ENCODE results near the gene CIB4.

The CIB4 gene

GRCh38 chr2:26675651-26676255 lies 34.6 kb upstream of the CIB4 start:
- H3K27me3 ChIP-seq (ENCODE audit: control insufficient read depth in 2 of 2, insufficient read depth in 2 of 2, low read length in 2 of 2) = peaks cover 4 to 5% of the 10 kb centered on the region in 2 donors
- no peak overlapping the region for H3K4me3 ChIP-seq (ENCODE audit: low read length in 2 of 2)
- no peak overlapping the region for H3K9ac ChIP-seq (ENCODE audit: low read depth in 1 of 2, low read length in 2 of 2)
- H3K4me1 ChIP-seq (ENCODE audit: control insufficient read depth in 2 of 2, insufficient read depth in 2 of 2, low read length in 2 of 2) = no peaks in the 10 kb centered on the region
- H3K27ac ChIP-seq (ENCODE audit: low read depth in 2 of 2, low read length in 2 of 2) = no peak overlapping the region
- no peaks in the 10 kb centered on the region for H3K9me3 ChIP-seq (ENCODE audit: control insufficient read depth in 2 of 2, low read length in 2 of 2)
- H3K36me3 ChIP-seq (ENCODE audit: control insufficient read depth in 2 of 2, insufficient read depth in 2 of 2, low read length in 2 of 2) = no peaks in the 10 kb centered on the region

GRCh38 chr2:26674771-26675170 lies 33.6 kb upstream of the CIB4 start:
- no peak overlapping the region for H3K27ac ChIP-seq (ENCODE audit: low read depth in 2 of 2, low read length in 2 of 2)

DNA sequence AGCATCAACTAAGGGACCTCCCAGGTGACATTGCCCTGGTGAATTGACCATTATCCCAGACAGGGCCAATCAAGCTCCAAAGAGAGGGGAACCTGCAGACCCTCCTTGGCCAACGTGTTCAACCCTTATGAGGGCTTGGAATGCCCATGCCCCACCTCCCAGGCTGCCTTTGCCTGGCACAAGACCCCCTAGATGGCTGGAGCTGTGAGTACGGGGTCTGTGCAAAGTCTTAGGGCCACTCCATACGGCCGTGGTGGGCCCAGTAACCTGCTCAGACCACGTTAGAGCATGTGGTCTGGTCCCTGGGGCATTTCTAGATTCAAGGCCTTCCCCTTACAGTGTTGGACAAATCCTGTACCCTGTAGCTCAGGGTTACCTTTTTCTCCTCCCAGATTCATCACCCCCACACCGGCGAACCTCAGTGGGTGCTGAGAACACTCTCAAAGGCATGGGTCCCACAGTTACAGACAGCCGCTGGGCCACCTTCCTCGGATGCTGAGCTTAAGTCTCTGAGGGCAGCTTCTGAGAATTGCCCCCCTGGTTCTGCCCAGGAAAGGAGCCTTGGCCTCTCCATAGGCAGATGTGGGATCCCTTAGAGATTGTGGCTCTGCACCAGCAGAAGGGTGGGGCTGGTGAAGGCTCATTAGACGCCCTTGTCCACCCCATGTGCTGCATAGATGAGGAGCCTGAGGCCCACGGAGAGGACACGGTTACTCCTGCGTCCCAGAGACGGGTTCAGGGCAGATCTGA lies 33.0 kb upstream of the CIB4 start:
- peaks cover 4 to 5% of the 10 kb centered on the region in 2 donors for H3K27me3 ChIP-seq (ENCODE audit: control insufficient read depth in 2 of 2, insufficient read depth in 2 of 2, low read length in 2 of 2)
- no peaks in the 10 kb centered on the region for H3K36me3 ChIP-seq (ENCODE audit: control insufficient read depth in 2 of 2, insufficient read depth in 2 of 2, low read length in 2 of 2)
- H3K4me3 ChIP-seq (ENCODE audit: low read length in 2 of 2) = no peak overlapping the region
- no peak overlapping the region for H3K27ac ChIP-seq (ENCODE audit: low read depth in 2 of 2, low read length in 2 of 2)
- no peaks in the 10 kb centered on the region for H3K4me1 ChIP-seq (ENCODE audit: control insufficient read depth in 2 of 2, insufficient read depth in 2 of 2, low read length in 2 of 2)
- H3K9ac ChIP-seq (ENCODE audit: low read depth in 1 of 2, low read length in 2 of 2) = no peak overlapping the region
- H3K9me3 ChIP-seq (ENCODE audit: control insufficient read depth in 2 of 2, low read length in 2 of 2) = no peaks in the 10 kb centered on the region

More at GRCh38 chr2:26674771-26675170, 33.6 kb upstream of the CIB4 start:
- Histone ChIP-seq H3K9me3 (ENCODE audit: control insufficient read depth in 2 of 2, low read length in 2 of 2) (no peaks in the 10 kb centered on the region), H3K4me3 (ENCODE audit: low read length in 2 of 2) (no peak overlapping the region), H3K9ac (ENCODE audit: low read depth in 1 of 2, low read length in 2 of 2) (no peak overlapping the region), H3K4me1 (ENCODE audit: control insufficient read depth in 2 of 2, insufficient read depth in 2 of 2, low read length in 2 of 2) (no peaks in the 10 kb centered on the region), H3K27me3 (ENCODE audit: control insufficient read depth in 2 of 2, insufficient read depth in 2 of 2, low read length in 2 of 2) (peaks cover 4 to 5% of the 10 kb centered on the region in 2 donors), H3K36me3 (ENCODE audit: control insufficient read depth in 2 of 2, insufficient read depth in 2 of 2, low read length in 2 of 2) (no peaks in the 10 kb centered on the region)

GRCh38 chr2:26672818-26673393 lies 31.7 kb upstream of the CIB4 start:
- Histone ChIP-seq H3K9me3 (ENCODE audit: control insufficient read depth in 2 of 2, low read length in 2 of 2) (no peaks in the 10 kb centered on the region), H3K27me3 (ENCODE audit: control insufficient read depth in 2 of 2, insufficient read depth in 2 of 2, low read length in 2 of 2) (peaks cover 4 to 5% of the 10 kb centered on the region in 2 donors), H3K4me3 (ENCODE audit: low read length in 2 of 2) (no peak overlapping the region), H3K4me1 (ENCODE audit: control insufficient read depth in 2 of 2, insufficient read depth in 2 of 2, low read length in 2 of 2) (no peaks in the 10 kb centered on the region), H3K27ac (ENCODE audit: low read depth in 2 of 2, low read length in 2 of 2) (no peak overlapping the region), H3K9ac (ENCODE audit: low read depth in 1 of 2, low read length in 2 of 2) (no peak overlapping the region), H3K36me3 (ENCODE audit: control insufficient read depth in 2 of 2, insufficient read depth in 2 of 2, low read length in 2 of 2) (no peaks in the 10 kb centered on the region)

DNA sequence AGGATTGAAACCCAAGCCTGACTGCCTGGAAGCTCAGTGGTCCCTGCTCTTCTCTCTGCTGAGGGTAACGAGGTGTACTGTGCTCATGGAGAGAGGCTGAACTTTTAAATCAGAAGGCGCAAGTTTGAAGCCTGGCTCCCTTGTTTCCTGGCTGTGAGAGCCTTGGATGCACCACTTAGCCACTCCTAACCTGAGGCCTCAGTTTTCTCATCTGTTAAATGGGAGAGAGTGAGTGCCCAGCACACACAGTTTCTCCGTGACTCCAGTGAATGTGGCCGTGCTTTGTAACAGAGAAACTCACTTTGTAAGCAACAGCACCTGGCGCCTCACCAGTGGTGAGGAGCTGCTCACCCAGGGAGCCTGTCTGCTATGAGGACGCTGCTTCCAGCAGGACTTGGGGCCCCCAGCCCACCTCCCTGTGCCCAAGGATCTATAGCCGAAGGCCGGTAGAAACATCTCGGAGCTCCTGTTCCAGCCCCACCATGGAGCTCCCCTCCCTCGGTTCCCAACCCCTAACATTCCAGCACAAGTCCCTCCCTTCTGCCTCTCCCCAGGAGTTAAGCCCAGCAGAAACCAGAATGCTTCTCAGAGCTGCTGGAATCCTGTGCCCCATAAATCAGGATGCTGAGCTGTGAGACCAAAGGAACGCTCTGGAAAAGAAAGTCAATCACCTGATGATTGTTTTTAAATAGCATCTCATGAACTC lies 31.1 kb upstream of the CIB4 start:
- Histone ChIP-seq H3K4me1 (ENCODE audit: control insufficient read depth in 2 of 2, insufficient read depth in 2 of 2, low read length in 2 of 2) (no peaks in the 10 kb centered on the region), H3K27ac (ENCODE audit: low read depth in 2 of 2, low read length in 2 of 2) (no peak overlapping the region), H3K9ac (ENCODE audit: low read depth in 1 of 2, low read length in 2 of 2) (no peak overlapping the region), H3K36me3 (ENCODE audit: control insufficient read depth in 2 of 2, insufficient read depth in 2 of 2, low read length in 2 of 2) (no peaks in the 10 kb centered on the region), H3K9me3 (ENCODE audit: control insufficient read depth in 2 of 2, low read length in 2 of 2) (no peaks in the 10 kb centered on the region), H3K27me3 (ENCODE audit: control insufficient read depth in 2 of 2, insufficient read depth in 2 of 2, low read length in 2 of 2) (peaks cover 4 to 5% of the 10 kb centered on the region in 2 donors), H3K4me3 (ENCODE audit: low read length in 2 of 2) (no peak overlapping the region)

GRCh38 chr2:26671691-26672090 lies 30.5 kb upstream of the CIB4 start:
- H3K36me3 ChIP-seq (ENCODE audit: control insufficient read depth in 2 of 2, insufficient read depth in 2 of 2, low read length in 2 of 2) = no peaks in the 10 kb centered on the region
- H3K9me3 ChIP-seq (ENCODE audit: control insufficient read depth in 2 of 2, low read length in 2 of 2) = no peaks in the 10 kb centered on the region
- peaks cover 4 to 5% of the 10 kb centered on the region in 2 donors for H3K27me3 ChIP-seq (ENCODE audit: control insufficient read depth in 2 of 2, insufficient read depth in 2 of 2, low read length in 2 of 2)
- no peak overlapping the region for H3K9ac ChIP-seq (ENCODE audit: low read depth in 1 of 2, low read length in 2 of 2)
- H3K27ac ChIP-seq (ENCODE audit: low read depth in 2 of 2, low read length in 2 of 2) = no peak overlapping the region
- H3K4me1 ChIP-seq (ENCODE audit: control insufficient read depth in 2 of 2, insufficient read depth in 2 of 2, low read length in 2 of 2) = no peaks in the 10 kb centered on the region
- H3K4me3 ChIP-seq (ENCODE audit: low read length in 2 of 2) = no peak overlapping the region

GRCh38 chr2:26670931-26671460 lies 29.8 kb upstream of the CIB4 start:
- no peak overlapping the region for H3K9ac ChIP-seq (ENCODE audit: low read depth in 1 of 2, low read length in 2 of 2)
- peaks cover 4 to 5% of the 10 kb centered on the region in 2 donors for H3K27me3 ChIP-seq (ENCODE audit: control insufficient read depth in 2 of 2, insufficient read depth in 2 of 2, low read length in 2 of 2)
- H3K4me1 ChIP-seq (ENCODE audit: control insufficient read depth in 2 of 2, insufficient read depth in 2 of 2, low read length in 2 of 2) = no peaks in the 10 kb centered on the region
- no peak overlapping the region for H3K4me3 ChIP-seq (ENCODE audit: low read length in 2 of 2)
- H3K9me3 ChIP-seq (ENCODE audit: control insufficient read depth in 2 of 2, low read length in 2 of 2) = no peaks in the 10 kb centered on the region
- no peak overlapping the region for H3K27ac ChIP-seq (ENCODE audit: low read depth in 2 of 2, low read length in 2 of 2)
- H3K36me3 ChIP-seq (ENCODE audit: control insufficient read depth in 2 of 2, insufficient read depth in 2 of 2, low read length in 2 of 2) = no peaks in the 10 kb centered on the region

DNA sequence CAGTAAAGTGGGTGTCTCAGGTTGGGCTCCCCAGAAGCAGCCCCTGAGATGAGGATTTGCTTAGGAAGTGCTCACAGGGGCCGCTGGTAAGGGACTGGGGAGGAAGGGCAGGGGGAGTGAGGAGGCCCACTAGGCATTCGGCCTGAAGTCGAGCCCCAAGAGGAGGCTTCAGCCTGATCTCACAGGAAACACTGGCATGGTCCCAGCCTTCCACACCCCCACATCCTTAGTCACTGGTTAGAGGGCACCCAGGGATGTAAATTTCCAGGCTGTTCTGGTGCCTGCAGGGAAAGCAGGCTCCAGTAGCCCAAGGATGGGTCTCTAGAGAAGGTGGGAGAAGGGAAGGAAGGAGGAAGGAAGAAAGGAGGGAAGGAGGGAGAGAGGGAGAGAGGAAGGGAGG lies 29.0 kb upstream of the CIB4 start:
- Histone ChIP-seq H3K9ac (ENCODE audit: low read depth in 1 of 2, low read length in 2 of 2) (no peak overlapping the region), H3K4me1 (ENCODE audit: control insufficient read depth in 2 of 2, insufficient read depth in 2 of 2, low read length in 2 of 2) (no peaks in the 10 kb centered on the region), H3K36me3 (ENCODE audit: control insufficient read depth in 2 of 2, insufficient read depth in 2 of 2, low read length in 2 of 2) (no peaks in the 10 kb centered on the region), H3K27me3 (ENCODE audit: control insufficient read depth in 2 of 2, insufficient read depth in 2 of 2, low read length in 2 of 2) (peaks cover 4 to 5% of the 10 kb centered on the region in 2 donors), H3K9me3 (ENCODE audit: control insufficient read depth in 2 of 2, low read length in 2 of 2) (no peaks in the 10 kb centered on the region), H3K27ac (ENCODE audit: low read depth in 2 of 2, low read length in 2 of 2) (no peak overlapping the region), H3K4me3 (ENCODE audit: low read length in 2 of 2) (no peak overlapping the region)

- Histone ChIP-seq H3K4me3 (ENCODE audit: low read length in 2 of 2) (no peak overlapping the region), H3K27ac (ENCODE audit: low read depth in 2 of 2, low read length in 2 of 2) (no peak overlapping the region), H3K9ac (ENCODE audit: low read depth in 1 of 2, low read length in 2 of 2) (no peak overlapping the region), H3K4me1 (ENCODE audit: control insufficient read depth in 2 of 2, insufficient read depth in 2 of 2, low read length in 2 of 2) (no peaks in the 10 kb centered on the region), H3K36me3 (ENCODE audit: control insufficient read depth in 2 of 2, insufficient read depth in 2 of 2, low read length in 2 of 2) (no peaks in the 10 kb centered on the region), H3K9me3 (ENCODE audit: control insufficient read depth in 2 of 2, low read length in 2 of 2) (no peaks in the 10 kb centered on the region), H3K27me3 (ENCODE audit: control insufficient read depth in 2 of 2, insufficient read depth in 2 of 2, low read length in 2 of 2) (peaks cover 4 to 5% of the 10 kb centered on the region in 2 donors)
These were observed 27.9 kb upstream of the CIB4 start for GRCh38 chr2:26668856-26669750.
